Ovary (tissue), 9 donors: ENCODE measurements around the gene SPTA1. TPM values are rescaled to one million over a fixed set of nuclear protein-coding genes. Genes with fewer than 3 reads are reported as not detected.

Source experiments
- DNase-seq, 5 donors: peaks; one replicate each; pipeline ENCODE4 v3.0.0-alpha.2; 2019 to 2020
- H3K27ac ChIP-seq, 2 donors: fragments of 200-600 bp; one replicate each; pipeline versions ENCODE4 v1.5.1 to v1.8.0; 2019 to 2022
- H3K27me3 ChIP-seq: fragments of 200-600 bp; one replicate; pipeline ENCODE4 v1.8.0; 2022
- H3K36me3 ChIP-seq: fragments of 200-600 bp; sonication (generic); one replicate; pipeline ENCODE4 v1.5.1; 2019
- H3K4me1 ChIP-seq: one replicate; pipeline ENCODE4 v1.8.1; 2013; ENCODE audit warnings: mild to moderate bottlenecking, moderate library complexity; ENCODE audit not compliant: insufficient read depth
- H3K4me3 ChIP-seq: fragments of 200-600 bp; sonication (generic); one replicate; pipeline ENCODE4 v1.5.1; 2017
- H3K9me3 ChIP-seq, 2 donors: fragments of 200-600 bp in 1 of 2; sonication (generic) in 1 of 2; one replicate each; pipeline versions ENCODE4 v1.5.1 to v1.8.1; 2013 to 2019; ENCODE audit warnings: mild to moderate bottlenecking in 1 of 2, moderate library complexity in 1 of 2
- EP300 ChIP-seq: sonication (generic); formaldehyde crosslinking; IDR thresholded peaks from one replicate; pipeline ENCODE4 v1.6.1; 2017; ENCODE audit warnings: antibody characterized with exemption
- POLR2A ChIP-seq: fragments of 450-650 bp; IDR thresholded peaks from one replicate; pipeline ENCODE4 v1.6.1; 2017; ENCODE audit warnings: antibody characterized with exemption, mild to moderate bottlenecking, moderate library complexity
- WGBS, 3 donors: extraction: QIAGEN DNeasy Blood & Tissue Kit in 1 of 3; methylation state at CpG; one replicate each; pipeline versions ENCODE4 v1.1.5 to v1.1.7; 2013 to 2017; 5-methylcytosine and 5-hydroxymethylcytosine counted together
- intact Hi-C, 4 donors: fragments of 100-400 bp; cut with DNase I; formaldehyde crosslinking; loops; one replicate each; pipeline versions ENCODE4 v1.11.0 to v1.15.1; 2022 to 2023
- polyA plus RNA-seq, 2 donors: library from polyadenylated mRNA; stranded (reverse); fragments of 200-250 nt in 1 of 2; fragments of 350-450 nt in 1 of 2; fragmentation: Illumina TruSeq in 1 of 2; extraction: RNeasy Lipid Tissue Mini Kit (QIAGEN cat#74804) in 1 of 2; gene quantifications; one replicate each; pipeline ENCODE4 v1.2.3, GENCODE V29; 2013 to 2014
- total RNA-seq, 7 donors: library from RNA; depleted of rRNA in 2 of 7; stranded (reverse); fragments of >200 nt in 2 of 7; fragmentation: NEBNext Ultra II Directional in 3 of 7; extraction: Animal tissue kit (Norgen Biotek cat#: 25700) in 3 of 7; gene quantifications; one replicate each; pipeline versions ENCODE4 v1.1.0 to v1.2.4, GENCODE V29; 2016 to 2023
- TF ChIP-seq, protein P1 (sequence below), 3 donors: fragments of 450-650 bp in 2 of 3; fragments of 200-600 bp in 1 of 3; IDR thresholded peaks; one replicate each; pipeline versions ENCODE4 v1.5.1 to v1.8.0; 2016 to 2022; ENCODE audit warnings: antibody characterized with exemption in 3 of 3, mild to moderate bottlenecking in 1 of 3
- donor health status: DM: no; HTN: no; CAD: no; lungs with moderate emphysema.
- donor health status: DM: no; HTN: no; CAD: no.
- donor health status: Bipolar disorder and iron deficiency.
- donor health status: DM: yes; HTN: yes; CAD: no.
- donor health status: DM: no; HTN: no; CAD: no.
- donor health status: DM: yes; HTN: yes; CAD: no.

The SPTA1 gene
- total and polyA plus RNA-seq, 9 donors, result 0.07 to 1.8 (median 0.17) TPM; not detected in 2

DNA sequence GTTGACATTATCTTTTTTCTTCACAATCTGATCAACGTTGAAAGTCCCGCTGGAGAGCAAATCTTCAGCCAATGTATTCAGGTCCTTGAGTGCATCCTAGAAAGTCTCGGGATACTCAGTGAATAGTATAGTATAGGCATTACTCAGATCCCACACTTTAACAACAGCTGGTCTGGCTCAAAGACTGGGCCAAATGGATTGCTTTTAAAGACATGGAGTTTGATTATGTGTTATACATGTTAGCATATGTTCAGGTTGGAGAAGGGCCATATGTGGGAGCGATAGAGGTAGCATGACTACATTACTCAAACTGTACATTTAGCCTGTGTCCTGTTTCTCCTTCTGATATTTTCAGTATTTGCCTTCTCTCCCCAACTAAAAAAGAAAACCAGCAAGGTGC lies 48.4 kb downstream of the SPTA1 start:
- TF ChIP-seq, protein P1, sequence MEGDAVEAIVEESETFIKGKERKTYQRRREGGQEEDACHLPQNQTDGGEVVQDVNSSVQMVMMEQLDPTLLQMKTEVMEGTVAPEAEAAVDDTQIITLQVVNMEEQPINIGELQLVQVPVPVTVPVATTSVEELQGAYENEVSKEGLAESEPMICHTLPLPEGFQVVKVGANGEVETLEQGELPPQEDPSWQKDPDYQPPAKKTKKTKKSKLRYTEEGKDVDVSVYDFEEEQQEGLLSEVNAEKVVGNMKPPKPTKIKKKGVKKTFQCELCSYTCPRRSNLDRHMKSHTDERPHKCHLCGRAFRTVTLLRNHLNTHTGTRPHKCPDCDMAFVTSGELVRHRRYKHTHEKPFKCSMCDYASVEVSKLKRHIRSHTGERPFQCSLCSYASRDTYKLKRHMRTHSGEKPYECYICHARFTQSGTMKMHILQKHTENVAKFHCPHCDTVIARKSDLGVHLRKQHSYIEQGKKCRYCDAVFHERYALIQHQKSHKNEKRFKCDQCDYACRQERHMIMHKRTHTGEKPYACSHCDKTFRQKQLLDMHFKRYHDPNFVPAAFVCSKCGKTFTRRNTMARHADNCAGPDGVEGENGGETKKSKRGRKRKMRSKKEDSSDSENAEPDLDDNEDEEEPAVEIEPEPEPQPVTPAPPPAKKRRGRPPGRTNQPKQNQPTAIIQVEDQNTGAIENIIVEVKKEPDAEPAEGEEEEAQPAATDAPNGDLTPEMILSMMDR (IDR thresholded peaks at IDR 0.05), result no peak
- no peak for TF ChIP-seq POLR2A
- no peak for TF ChIP-seq EP300
- Histone ChIP-seq H3K9me3 (no peaks in the 10 kb centered on the region), H3K4me1 (no peaks in the 10 kb centered on the region), H3K27me3 (no peaks in the 10 kb centered on the region), H3K27ac (no peak overlapping the region), H3K4me3 (no peak overlapping the region), H3K36me3 (no peaks in the 10 kb centered on the region)
- 62 to 72% (median 63%) methylated on average over 4 of the region's 4 CpGs for WGBS, 3 donors
- DNase-seq, result no peak
- intact Hi-C loops, result no loop called here

DNA sequence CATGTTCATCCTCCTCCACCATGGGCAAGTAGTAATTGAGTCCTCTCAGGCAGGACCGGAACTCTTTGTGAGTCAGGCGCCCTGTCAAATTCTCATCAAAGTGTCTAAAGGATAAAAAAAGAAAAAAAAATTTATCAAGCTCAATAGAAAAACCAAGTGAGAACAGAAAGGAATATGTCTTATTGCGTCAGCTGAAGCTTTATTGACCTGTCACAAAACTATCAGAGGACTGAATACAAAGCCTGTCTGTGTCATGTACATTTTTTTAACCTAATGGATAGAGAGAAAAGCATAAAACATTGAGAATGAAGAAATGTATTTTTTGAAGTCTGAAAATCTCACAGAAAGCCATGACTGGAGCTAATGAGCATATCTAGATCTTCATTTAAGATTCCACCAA lies 72.8 kb downstream of the SPTA1 start:
- no peaks in the 10 kb centered on the region for H3K4me1 ChIP-seq
- H3K9me3 ChIP-seq, result no peaks in the 10 kb centered on the region
- 93 to 96% (median 95%) methylated on average over 3 of the region's 3 CpGs for WGBS, 3 donors
- no peak overlapping the region for H3K4me3 ChIP-seq
- intact Hi-C loops, result no loop called here
- no peaks in the 10 kb centered on the region for H3K36me3 ChIP-seq
- H3K27ac ChIP-seq, result no peak overlapping the region
- no peaks in the 10 kb centered on the region for H3K27me3 ChIP-seq
- DNase-seq, result no peak
- TF ChIP-seq POLR2A, result no peak
- no peak for TF ChIP-seq EP300
- TF ChIP-seq, protein P1 (IDR thresholded peaks at IDR 0.05), result no peak

DNA sequence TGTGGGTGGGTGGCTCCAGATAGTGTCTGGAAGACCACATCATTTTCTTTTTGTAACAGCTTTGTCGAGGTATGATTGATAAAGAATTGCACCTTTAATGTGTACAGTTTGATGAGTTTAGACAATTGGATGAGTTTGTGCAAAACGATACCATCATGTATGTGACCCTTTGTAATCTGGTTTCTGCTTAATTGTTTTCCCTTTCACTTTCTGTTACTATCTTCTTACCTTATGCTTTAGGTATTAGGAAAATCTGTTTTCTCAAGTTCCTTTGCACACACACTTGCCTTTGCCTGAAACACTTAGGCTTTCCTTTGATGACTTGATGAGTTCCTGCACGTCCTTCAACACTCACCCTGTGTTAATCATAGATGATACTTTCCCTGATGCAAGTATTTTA lies 74.6 kb downstream of the SPTA1 start:
- intact Hi-C loops, result no loop called here

DNA sequence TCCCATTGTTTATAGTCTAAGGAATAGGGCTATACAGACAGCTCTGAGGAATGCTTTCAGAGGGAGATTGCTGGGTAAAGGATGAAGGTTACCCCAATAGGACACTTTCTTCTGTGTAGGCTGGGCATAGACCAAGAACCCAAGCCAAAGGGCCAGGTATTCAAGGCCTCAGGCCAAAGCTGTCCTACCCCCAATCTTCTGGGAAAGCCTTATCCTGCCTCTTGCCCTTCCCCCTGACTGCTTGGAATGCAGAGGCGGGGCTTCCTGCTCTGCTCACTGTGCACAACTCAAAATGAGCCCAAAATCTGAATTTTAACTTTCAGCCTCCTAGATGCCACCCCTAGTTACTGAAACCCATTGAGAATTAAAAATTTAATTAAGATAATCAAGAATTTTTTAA lies 79.2 kb downstream of the SPTA1 start:
- TF ChIP-seq POLR2A (no peak), EP300 (no peak)
- TF ChIP-seq, protein P1 (IDR thresholded peaks at IDR 0.05), result no peak
- WGBS, 3 donors, result 80 to 96% (median 88%) methylated on average over 1 of the region's 1 CpG
- no peak for DNase-seq
- Histone ChIP-seq H3K4me3 (no peak overlapping the region), H3K27ac (no peak overlapping the region), H3K9me3 (no peaks in the 10 kb centered on the region), H3K27me3 (no peaks in the 10 kb centered on the region), H3K36me3 (no peaks in the 10 kb centered on the region), H3K4me1 (no peaks in the 10 kb centered on the region)
- intact Hi-C loops, result no loop called here

More for the DNA sequence above, 74.6 kb downstream of the SPTA1 start:
- no peak for DNase-seq
- TF ChIP-seq, protein P1 (IDR thresholded peaks at IDR 0.05), result no peak
- no peak for TF ChIP-seq POLR2A
- Histone ChIP-seq H3K36me3 (no peaks in the 10 kb centered on the region), H3K4me3 (no peak overlapping the region), H3K4me1 (no peaks in the 10 kb centered on the region), H3K27ac (no peak overlapping the region), H3K27me3 (no peaks in the 10 kb centered on the region), H3K9me3 (no peaks in the 10 kb centered on the region)
- WGBS, 3 donors, result 48 to 54% (median 52%) methylated on average over 3 of the region's 3 CpGs

DNA sequence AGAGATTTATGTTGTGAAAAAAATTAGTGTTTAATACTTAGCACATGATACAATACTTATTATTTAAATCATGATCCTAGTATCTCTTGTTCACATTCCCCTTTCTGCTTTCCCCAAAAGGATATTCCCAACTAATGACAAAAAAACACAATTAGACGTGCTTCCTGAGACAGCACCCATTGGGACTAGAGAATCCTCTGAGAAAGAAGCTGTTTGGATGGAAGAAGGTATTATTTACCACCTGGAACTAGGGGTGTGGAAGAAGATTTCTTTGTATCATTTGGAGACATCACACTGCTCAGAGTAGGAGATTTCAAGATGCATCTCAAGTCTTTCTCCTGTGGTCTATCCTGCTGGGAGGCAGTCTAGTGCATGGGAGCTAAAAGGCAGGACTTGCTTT lies 81.5 kb downstream of the SPTA1 start, which contains the start of gene OR10Z1:
Gene OR10Z1 (plus strand): TSS at position 301 of the 400 bp plus-strand sequence. CDS start 1,171 bp downstream, outside the sequence.
- TF ChIP-seq POLR2A, result no peak
- TF ChIP-seq, protein P1 (IDR thresholded peaks at IDR 0.05), result no peak
- Histone ChIP-seq H3K27ac (no peak within 1 kb of the TSS), H3K9me3 (no peaks in the 10 kb centered on the region), H3K27me3 (no peaks in the 10 kb centered on the region), H3K4me1 (no peaks in the 10 kb centered on the region), H3K4me3 (no peak within 1 kb of the TSS), H3K36me3 (no peaks in the 10 kb centered on the region)
- 74 to 81% (median 81%) methylated on average over 1 of the region's 1 CpG for WGBS, 3 donors
- no peak for DNase-seq
- intact Hi-C loops, result no loop called here
